GM13977 (cell line): ENCODE measurements around the gene GUCY1A2.

Experiments
- DNase-seq: peaks from one replicate; pipeline ENCODE4 v3.0.0; 2012; ENCODE audit warnings: low spot score
- CTCF ChIP-seq: IDR thresholded peaks from 2 replicates; pipeline ENCODE4 v1.5.1; 2012; ENCODE audit warnings: mild to moderate bottlenecking, control low read depth; ENCODE audit not compliant: insufficient read depth; ENCODE audit errors: extremely low read depth, missing control alignments
- in situ Hi-C: fragments of 300-500 bp; cut with MboI; formaldehyde crosslinking; loops from one replicate; pipeline ENCODE4 v1.12.0; 2022; ENCODE audit warnings: low sequenced_read_pairs, low pct_unique_long_range_greater_than_20kb, mixed read lengths, inconsistent platforms; ENCODE audit not compliant: unreplicated experiment

The GUCY1A2 gene

GRCh38 chr11:106999196-106999595 is 19.1 kb downstream of the GUCY1A2 start:
- no peak for TF ChIP-seq CTCF
- DNase-seq: no peak
- in situ Hi-C loops: no loop called here

- in situ Hi-C loops: no loop called here
- TF ChIP-seq CTCF: no peak
- no peak for DNase-seq
Measured at GRCh38 chr11:106998916-106999188, 19.4 kb downstream of the GUCY1A2 start.

- in situ Hi-C loops: no loop called here
- DNase-seq: no peak
Measured at GRCh38 chr11:106998116-106998915, 20.0 kb downstream of the GUCY1A2 start.

GRCh38 chr11:106997227-106997626 is 21.0 kb downstream of the GUCY1A2 start:
- no peak for TF ChIP-seq CTCF
- in situ Hi-C loops: no loop called here
- no peak for DNase-seq

More at GRCh38 chr11:106998116-106998915, 20.0 kb downstream of the GUCY1A2 start:
- no peak for TF ChIP-seq CTCF

- DNase-seq: no peak
- in situ Hi-C loops: no loop called here
- TF ChIP-seq CTCF: no peak
Measured at GRCh38 chr11:106996691-106997090, 21.6 kb downstream of the GUCY1A2 start.

GRCh38 chr11:106990331-106990730 is 27.9 kb downstream of the GUCY1A2 start:
- TF ChIP-seq CTCF: no peak
- no peak for DNase-seq
- in situ Hi-C loops: no loop called here
